ENCODE results near the gene INTS4.

- TF ChIP-seq, protein P1, sequence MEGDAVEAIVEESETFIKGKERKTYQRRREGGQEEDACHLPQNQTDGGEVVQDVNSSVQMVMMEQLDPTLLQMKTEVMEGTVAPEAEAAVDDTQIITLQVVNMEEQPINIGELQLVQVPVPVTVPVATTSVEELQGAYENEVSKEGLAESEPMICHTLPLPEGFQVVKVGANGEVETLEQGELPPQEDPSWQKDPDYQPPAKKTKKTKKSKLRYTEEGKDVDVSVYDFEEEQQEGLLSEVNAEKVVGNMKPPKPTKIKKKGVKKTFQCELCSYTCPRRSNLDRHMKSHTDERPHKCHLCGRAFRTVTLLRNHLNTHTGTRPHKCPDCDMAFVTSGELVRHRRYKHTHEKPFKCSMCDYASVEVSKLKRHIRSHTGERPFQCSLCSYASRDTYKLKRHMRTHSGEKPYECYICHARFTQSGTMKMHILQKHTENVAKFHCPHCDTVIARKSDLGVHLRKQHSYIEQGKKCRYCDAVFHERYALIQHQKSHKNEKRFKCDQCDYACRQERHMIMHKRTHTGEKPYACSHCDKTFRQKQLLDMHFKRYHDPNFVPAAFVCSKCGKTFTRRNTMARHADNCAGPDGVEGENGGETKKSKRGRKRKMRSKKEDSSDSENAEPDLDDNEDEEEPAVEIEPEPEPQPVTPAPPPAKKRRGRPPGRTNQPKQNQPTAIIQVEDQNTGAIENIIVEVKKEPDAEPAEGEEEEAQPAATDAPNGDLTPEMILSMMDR (IDR thresholded peaks at IDR 0.05 in 2 of 3, conservative IDR thresholded peaks at IDR 0.05 in 1 of 3; ENCODE audit: control insufficient read depth in 2 of 3, extremely low read depth in 1 of 3, insufficient read depth in 1 of 3, low read depth in 3 of 3, low read length in 3 of 3): no peak
- no peak for TF ChIP-seq TARDBP (IDR thresholded peaks at IDR 0.05; ENCODE audit: borderline replicate concordance)
- TF ChIP-seq SP1 (IDR thresholded peaks at IDR 0.05; ENCODE audit: low read depth, low read length): no peak
- no peak for TF ChIP-seq IKZF2 (IDR thresholded peaks at IDR 0.05)
- TF ChIP-seq TAF1 (IDR thresholded peaks at IDR 0.05; ENCODE audit: borderline replicate concordance, low read depth, low read length): no peak
- TF ChIP-seq CHD2 (IDR thresholded peaks at IDR 0.05; ENCODE audit: borderline replicate concordance, low read depth, low read length): no peak
- TF ChIP-seq CHD1 (IDR thresholded peaks at IDR 0.05; ENCODE audit: low read depth, low read length): no peak
- no peak for TF ChIP-seq EZH2 (IDR thresholded peaks at IDR 0.05; ENCODE audit: borderline replicate concordance, control insufficient read depth, low read depth, low read length)
- no peak for TF ChIP-seq ZNF274 (IDR thresholded peaks at IDR 0.05; ENCODE audit: insufficient read depth, insufficient read length)
These were observed 128.7 kb downstream of the INTS4 start for GRCh38 chr11:77865805-77866204.

Measured in GM12878 (cell line).